ENCODE data around the gene ARMC7.

The ARMC7 gene

GRCh38 chr17:75079023-75079373, 30.8 kb upstream of the ARMC7 start:
- DNase-seq (ENCODE audit: low read depth): no peak
- no peak for TF ChIP-seq CTCF (IDR thresholded peaks at IDR 0.05; ENCODE audit: low read length, missing control alignments)
- H3K4me3 ChIP-seq (replicated peaks; ENCODE audit: low read depth, low read length): no peak overlapping the region

- DNase-seq (ENCODE audit: low read depth): no peak
- TF ChIP-seq CTCF (IDR thresholded peaks at IDR 0.05; ENCODE audit: low read length, missing control alignments): no peak
- no peak overlapping the region for H3K4me3 ChIP-seq (replicated peaks; ENCODE audit: low read depth, low read length)
Measured at GRCh38 chr17:75081611-75082540, 27.9 kb upstream of the ARMC7 start.

DNA sequence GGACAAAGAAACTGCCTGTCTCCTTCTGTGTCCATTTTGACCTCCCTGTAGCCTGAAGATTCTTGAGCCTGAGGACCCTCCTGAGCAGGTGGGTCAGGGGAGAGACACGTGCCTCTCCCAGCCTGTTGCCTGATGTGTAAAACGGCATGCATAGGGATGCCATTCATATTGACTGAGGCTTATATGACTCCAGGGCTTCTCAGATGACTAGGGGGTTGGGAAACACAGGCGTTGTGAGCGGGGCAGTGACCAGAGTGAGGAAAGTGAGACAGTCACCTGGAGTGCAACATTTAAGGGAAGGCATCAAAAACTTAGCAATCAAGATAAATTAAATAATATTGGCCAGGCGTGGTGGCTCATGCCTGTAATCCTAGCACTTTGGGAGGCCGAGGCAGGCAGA, 27.1 kb upstream of the ARMC7 start:
- no peak for DNase-seq (ENCODE audit: low read depth)
- no peak overlapping the region for H3K4me3 ChIP-seq (replicated peaks; ENCODE audit: low read depth, low read length)
- no peak for TF ChIP-seq CTCF (IDR thresholded peaks at IDR 0.05; ENCODE audit: low read length, missing control alignments)

DNA sequence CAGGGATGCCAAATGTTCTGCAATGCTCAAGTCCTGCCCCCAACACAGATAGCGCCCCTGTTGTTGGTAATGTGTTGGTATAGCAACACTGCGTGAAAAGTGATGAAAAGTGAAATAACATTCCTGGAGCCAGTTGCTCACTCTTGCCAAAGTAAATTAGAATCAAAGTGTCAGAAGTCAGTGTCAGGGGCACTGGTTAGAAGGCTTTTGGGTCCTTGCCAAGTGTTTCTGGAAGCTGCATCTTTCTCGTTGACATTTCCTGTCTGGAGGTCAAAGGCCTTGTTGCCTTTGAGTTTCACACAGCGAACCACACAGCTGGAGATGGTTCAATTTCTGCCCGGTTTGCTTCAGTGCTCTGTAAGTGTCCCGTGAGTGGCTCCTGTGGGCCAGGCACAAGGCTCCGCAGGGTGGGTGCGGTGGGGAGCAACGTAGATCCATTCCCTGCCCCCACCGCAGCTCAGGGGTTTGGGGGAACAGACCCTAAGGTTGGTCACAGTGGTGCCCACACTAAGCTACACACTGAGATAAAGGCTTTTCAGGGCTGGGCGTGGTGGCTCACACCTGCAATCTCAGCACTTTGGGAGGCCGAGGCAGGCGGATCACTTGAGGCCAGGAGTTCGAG, 25.6 kb upstream of the ARMC7 start:
- DNase-seq (ENCODE audit: low read depth): peak; percentile 50
- TF ChIP-seq CTCF (IDR thresholded peaks at IDR 0.05; ENCODE audit: low read length, missing control alignments): no peak
- no peak overlapping the region for H3K4me3 ChIP-seq (replicated peaks; ENCODE audit: low read depth, low read length)

DNA sequence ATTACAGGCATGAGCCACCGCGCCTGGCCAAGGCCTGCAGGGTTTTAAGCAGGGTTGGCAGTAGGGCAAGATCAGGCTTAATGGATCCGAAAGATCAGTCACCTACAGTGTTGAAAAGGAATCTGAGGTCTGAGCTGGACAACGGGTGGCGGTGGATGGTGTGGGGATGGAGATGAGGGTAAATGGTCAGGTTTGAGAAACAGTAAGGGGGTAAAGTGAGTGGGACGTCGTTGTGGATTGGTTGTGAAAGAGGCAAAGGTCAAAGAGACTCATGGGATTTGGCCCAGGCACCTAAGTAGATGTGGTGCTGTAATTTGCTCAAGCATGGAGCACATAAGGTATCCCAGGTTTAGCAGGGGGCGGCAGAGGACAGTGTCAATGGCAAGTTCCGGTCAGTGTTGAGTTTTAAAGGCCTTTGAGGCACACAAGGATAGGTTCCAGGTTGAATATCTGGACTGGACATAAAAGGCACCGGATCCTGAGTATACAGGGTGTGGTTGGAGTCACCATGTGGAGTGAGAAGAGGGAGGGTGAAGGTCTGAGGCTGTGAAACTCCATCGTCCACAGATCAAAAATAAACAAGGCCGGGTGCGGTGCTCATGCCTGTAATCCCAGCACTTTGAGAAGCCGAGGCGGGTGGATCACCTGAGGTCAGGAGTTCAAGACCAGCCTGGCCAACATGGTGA, 23.1 kb upstream of the ARMC7 start:
- TF ChIP-seq CTCF (IDR thresholded peaks at IDR 0.05; ENCODE audit: low read length, missing control alignments): no peak
- no peak overlapping the region for H3K4me3 ChIP-seq (replicated peaks; ENCODE audit: low read depth, low read length)
- no peak for DNase-seq (ENCODE audit: low read depth)

- no peak for DNase-seq (ENCODE audit: low read depth)
- H3K4me3 ChIP-seq (replicated peaks; ENCODE audit: low read depth, low read length): peak overlapping the region; percentile 58
- no peak for TF ChIP-seq CTCF (IDR thresholded peaks at IDR 0.05; ENCODE audit: low read length, missing control alignments)
Measured at GRCh38 chr17:75087182-75087557, 22.6 kb upstream of the ARMC7 start.

Measured in fibroblast of pulmonary artery (primary cell).